ENCODE results near the gene FAM83F. TPM values are rescaled to one million over a fixed set of nuclear protein-coding genes. Genes with fewer than 3 reads are reported as not detected.

The FAM83F gene
- total RNA-seq, result not detected in 2 replicates

GRCh38 chr22:39994566-39995392, at the start of gene FAM83F:
TSS of gene FAM83F (plus strand) at chr22:39994954. CDS start at chr22:39995043, 89 bp downstream.
- TF ChIP-seq CTCF (IDR thresholded peaks at IDR 0.05; ENCODE audit: extremely low read depth, low read depth, low read length), result no peak
- Histone ChIP-seq H3K27me3 (ENCODE audit: insufficient read depth, low read length) (peaks cover 32% of the 10 kb centered on the region), H3K36me3 (ENCODE audit: insufficient read depth, low read length) (no peaks in the 10 kb centered on the region), H3K4me1 (ENCODE audit: insufficient read depth, low read length) (no peaks in the 10 kb centered on the region), H3K9me3 (ENCODE audit: low read depth, low read length) (no peaks in the 10 kb centered on the region), H4K20me1 (ENCODE audit: insufficient read depth, low read length) (no peaks in the 10 kb centered on the region), H2AFZ (ENCODE audit: low read length) (no peak within 1 kb of the TSS), H3K4me3 (ENCODE audit: insufficient read depth, low read length) (no peak within 1 kb of the TSS), H3K79me2 (ENCODE audit: insufficient read depth, low read length) (no peaks in the 10 kb centered on the region), H3K4me2 (ENCODE audit: insufficient read depth, low read length) (no peak within 1 kb of the TSS), H3K27ac (ENCODE audit: low read depth, low read length) (no peak within 1 kb of the TSS)
- no peak for DNase-seq (ENCODE audit: insufficient read length, low spot score, missing footprints)

DNA sequence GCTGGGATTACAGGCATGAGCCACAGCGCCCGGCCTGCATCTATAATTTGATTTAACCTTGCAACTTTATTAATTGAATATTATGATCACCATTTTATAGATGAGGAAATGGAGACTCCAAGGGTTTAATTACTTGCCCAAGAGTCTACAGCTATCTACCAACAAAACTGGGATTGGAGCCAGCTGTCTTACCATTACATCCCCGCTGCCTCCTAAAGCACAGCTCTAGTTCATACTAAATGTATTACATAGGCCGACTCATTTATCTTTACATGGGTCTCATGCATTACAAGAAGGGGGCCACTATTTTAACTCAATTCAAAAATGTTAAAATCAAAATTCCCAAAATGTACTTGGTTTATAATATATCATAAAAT, 48.6 kb upstream of the FAM83F start:
- Histone ChIP-seq H3K36me3 (ENCODE audit: insufficient read depth, low read length) (no peaks in the 10 kb centered on the region), H3K27me3 (ENCODE audit: insufficient read depth, low read length) (peaks cover 10% of the 10 kb centered on the region), H3K4me2 (ENCODE audit: insufficient read depth, low read length) (no peak overlapping the region)

DNA sequence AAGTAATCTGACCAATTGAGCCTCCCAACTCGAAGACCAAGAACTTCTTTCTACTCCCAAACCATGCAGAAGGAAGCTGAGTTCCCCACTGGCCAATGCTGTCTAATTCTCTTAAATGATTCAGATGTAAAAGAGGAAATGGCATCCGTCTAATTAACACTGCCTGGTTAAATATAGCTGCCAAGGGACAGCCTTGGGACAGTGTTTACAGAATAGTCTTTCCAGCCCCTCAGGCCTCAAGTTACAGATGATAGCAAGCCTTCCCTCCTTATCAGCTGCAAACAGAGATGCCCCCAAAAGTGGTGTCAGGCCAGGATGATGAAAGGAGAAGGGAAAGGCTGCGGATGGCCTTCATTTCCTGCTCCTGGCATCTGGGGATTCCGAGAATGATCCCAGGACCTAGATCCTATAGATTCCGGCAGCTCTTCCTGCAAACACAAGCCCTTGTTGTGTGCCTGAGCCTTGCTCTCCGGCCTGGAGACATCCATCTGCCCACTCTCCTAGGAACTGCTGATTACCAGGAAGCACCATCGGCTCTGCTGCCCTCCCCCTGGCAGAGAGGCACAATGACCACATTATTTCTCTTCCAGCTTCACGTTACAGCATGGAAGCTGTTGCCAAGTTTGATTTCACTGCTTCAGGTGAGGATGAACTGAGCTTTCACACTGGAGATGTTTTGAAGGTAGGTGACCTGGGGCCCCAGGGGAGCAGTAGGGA, 48.1 kb upstream of the FAM83F start:
- TF ChIP-seq CTCF (IDR thresholded peaks at IDR 0.05; ENCODE audit: extremely low read depth, low read depth, low read length), result no peak
- no peak overlapping the region for H2AFZ ChIP-seq (ENCODE audit: low read length)

More for the DNA sequence above, 48.6 kb upstream of the FAM83F start:
- no peak for TF ChIP-seq CTCF (IDR thresholded peaks at IDR 0.05; ENCODE audit: extremely low read depth, low read depth, low read length)
- DNase-seq (ENCODE audit: insufficient read length, low spot score, missing footprints), result no peak
- H4K20me1 ChIP-seq (ENCODE audit: insufficient read depth, low read length), result no peaks in the 10 kb centered on the region
- H3K9me3 ChIP-seq (ENCODE audit: low read depth, low read length), result no peaks in the 10 kb centered on the region
- no peak overlapping the region for H2AFZ ChIP-seq (ENCODE audit: low read length)
- H3K27ac ChIP-seq (ENCODE audit: low read depth, low read length), result no peak overlapping the region
- H3K4me1 ChIP-seq (ENCODE audit: insufficient read depth, low read length), result no peaks in the 10 kb centered on the region
- H3K4me3 ChIP-seq (ENCODE audit: insufficient read depth, low read length), result no peak overlapping the region
- H3K79me2 ChIP-seq (ENCODE audit: insufficient read depth, low read length), result no peaks in the 10 kb centered on the region

More for the DNA sequence above, 48.1 kb upstream of the FAM83F start:
- Histone ChIP-seq H3K4me3 (ENCODE audit: insufficient read depth, low read length) (no peak overlapping the region), H3K27ac (ENCODE audit: low read depth, low read length) (no peak overlapping the region), H4K20me1 (ENCODE audit: insufficient read depth, low read length) (no peaks in the 10 kb centered on the region), H3K27me3 (ENCODE audit: insufficient read depth, low read length) (peaks cover 10% of the 10 kb centered on the region), H3K79me2 (ENCODE audit: insufficient read depth, low read length) (no peaks in the 10 kb centered on the region), H3K9me3 (ENCODE audit: low read depth, low read length) (no peaks in the 10 kb centered on the region), H3K4me2 (ENCODE audit: insufficient read depth, low read length) (no peak overlapping the region), H3K36me3 (ENCODE audit: insufficient read depth, low read length) (no peaks in the 10 kb centered on the region), H3K4me1 (ENCODE audit: insufficient read depth, low read length) (no peaks in the 10 kb centered on the region)
- no peak for DNase-seq (ENCODE audit: insufficient read length, low spot score, missing footprints)

Measured in osteoblast (primary cell).